NCI-H2227 treated with DMSO at 0.1 percent for 48 hours (cell line): ENCODE results near the gene SIRT5.

Experiments
- DNase-seq: peaks from one replicate; lab custom pipeline; 2025; lab: John Stamatoyannopoulos, UW

The SIRT5 gene

GRCh38 chr6:13574571-13575376 lies at the start of gene SIRT5:
Gene SIRT5 (plus strand): TSS chr6:13574601. CDS start chr6:13584111, 9,510 bp downstream.
- DNase-seq = peak; percentile 96

- DNase-seq = no peak
These were observed 49.4 kb upstream of the SIRT5 start for GRCh38 chr6:13524801-13525508.

GRCh38 chr6:13526357-13526726 lies 48.1 kb upstream of the SIRT5 start:
- no peak for DNase-seq

- peak; percentile 43 for DNase-seq
These were observed 47.4 kb upstream of the SIRT5 start for GRCh38 chr6:13526727-13527670.

GRCh38 chr6:13527671-13528056 lies 46.7 kb upstream of the SIRT5 start:
- DNase-seq = no peak

GRCh38 chr6:13528232-13528631 lies 46.2 kb upstream of the SIRT5 start:
- DNase-seq = no peak

- DNase-seq = no peak
These were observed 45.5 kb upstream of the SIRT5 start for GRCh38 chr6:13528777-13529343.

GRCh38 chr6:13531956-13532355 lies 42.4 kb upstream of the SIRT5 start:
- DNase-seq = no peak

GRCh38 chr6:13534536-13534935 lies 39.9 kb upstream of the SIRT5 start:
- DNase-seq = no peak

GRCh38 chr6:13535306-13535705 lies 39.1 kb upstream of the SIRT5 start:
- no peak for DNase-seq

- DNase-seq = no peak
These were observed 37.4 kb upstream of the SIRT5 start for GRCh38 chr6:13536796-13537526.

GRCh38 chr6:13537527-13537897 lies 36.9 kb upstream of the SIRT5 start:
- DNase-seq = no peak

- no peak for DNase-seq
These were observed 36.3 kb upstream of the SIRT5 start for GRCh38 chr6:13538084-13538483.

GRCh38 chr6:13538600-13538999 lies 35.8 kb upstream of the SIRT5 start:
- no peak for DNase-seq

GRCh38 chr6:13539572-13539971 lies 34.8 kb upstream of the SIRT5 start:
- DNase-seq = no peak

- no peak for DNase-seq
These were observed 32.9 kb upstream of the SIRT5 start for GRCh38 chr6:13541496-13541895.

- no peak for DNase-seq
These were observed 29.8 kb upstream of the SIRT5 start for GRCh38 chr6:13544454-13545186.

- no peak for DNase-seq
These were observed 28.5 kb upstream of the SIRT5 start for GRCh38 chr6:13545885-13546284.

- DNase-seq = no peak
These were observed 25.7 kb upstream of the SIRT5 start for GRCh38 chr6:13548500-13549210.

- DNase-seq = no peak
These were observed 23.7 kb upstream of the SIRT5 start for GRCh38 chr6:13550656-13551055.
